ENCODE data around the gene AOPEP. TPM values are rescaled to one million over a fixed set of nuclear protein-coding genes. Genes with fewer than 3 reads are reported as not detected.

The AOPEP gene
- total and polyA plus RNA-seq, 4 donors = 29.0 to 121 (median 60.0) TPM

DNA sequence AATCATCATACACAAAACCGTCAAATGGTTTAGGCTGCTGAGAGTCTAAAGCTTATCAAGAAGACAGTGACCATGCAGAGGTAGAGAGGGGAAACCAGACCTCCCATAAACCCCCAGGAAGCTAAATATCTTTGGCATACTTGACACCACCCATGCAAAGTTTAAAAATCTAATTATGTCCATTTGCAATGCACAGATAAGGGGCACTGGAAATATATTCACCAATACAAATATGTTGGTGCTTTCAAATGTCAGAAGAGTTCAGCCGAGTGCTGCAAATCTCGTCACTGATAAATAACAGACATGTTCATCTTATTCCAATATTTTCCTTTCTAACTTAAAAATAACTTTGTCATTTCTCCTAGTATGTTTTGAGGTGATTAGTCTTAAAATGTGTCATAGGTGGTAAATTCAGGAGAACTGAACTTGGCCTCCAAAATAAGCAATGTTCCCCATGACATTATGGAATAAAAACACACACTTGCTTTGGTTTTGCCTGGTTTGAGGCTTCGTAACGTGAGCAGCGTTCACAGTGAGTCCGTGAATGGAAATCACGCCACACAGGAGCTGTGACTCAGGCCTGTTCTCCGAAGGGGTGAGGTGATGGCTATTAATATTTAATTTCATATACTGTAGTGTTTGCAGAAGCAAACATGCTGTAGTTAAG is 182.2 kb downstream of the AOPEP start:
- TF ChIP-seq, protein P1, sequence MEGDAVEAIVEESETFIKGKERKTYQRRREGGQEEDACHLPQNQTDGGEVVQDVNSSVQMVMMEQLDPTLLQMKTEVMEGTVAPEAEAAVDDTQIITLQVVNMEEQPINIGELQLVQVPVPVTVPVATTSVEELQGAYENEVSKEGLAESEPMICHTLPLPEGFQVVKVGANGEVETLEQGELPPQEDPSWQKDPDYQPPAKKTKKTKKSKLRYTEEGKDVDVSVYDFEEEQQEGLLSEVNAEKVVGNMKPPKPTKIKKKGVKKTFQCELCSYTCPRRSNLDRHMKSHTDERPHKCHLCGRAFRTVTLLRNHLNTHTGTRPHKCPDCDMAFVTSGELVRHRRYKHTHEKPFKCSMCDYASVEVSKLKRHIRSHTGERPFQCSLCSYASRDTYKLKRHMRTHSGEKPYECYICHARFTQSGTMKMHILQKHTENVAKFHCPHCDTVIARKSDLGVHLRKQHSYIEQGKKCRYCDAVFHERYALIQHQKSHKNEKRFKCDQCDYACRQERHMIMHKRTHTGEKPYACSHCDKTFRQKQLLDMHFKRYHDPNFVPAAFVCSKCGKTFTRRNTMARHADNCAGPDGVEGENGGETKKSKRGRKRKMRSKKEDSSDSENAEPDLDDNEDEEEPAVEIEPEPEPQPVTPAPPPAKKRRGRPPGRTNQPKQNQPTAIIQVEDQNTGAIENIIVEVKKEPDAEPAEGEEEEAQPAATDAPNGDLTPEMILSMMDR (IDR thresholded peaks at IDR 0.05; ENCODE audit: control extremely low read depth, extremely low read depth) = no peak
- peak in 1 of 3 donors; percentile 74 for DNase-seq
- 68 to 78% methylated on average over 9 of the region's 9 CpGs for whole genome bisulfite sequencing, 2 donors
- Histone ChIP-seq H3K9ac (ENCODE audit: insufficient read depth in 1 of 2, low read length in 2 of 2) (peak overlapping the region in 1 of 2 donors; percentile 4), H3K27me3 (ENCODE audit: control insufficient read depth in 3 of 3, insufficient read depth in 3 of 3, low read length in 2 of 3) (no peaks in the 10 kb centered on the region), H3K27ac (ENCODE audit: low read depth in 1 of 2, low read length in 1 of 2) (peak overlapping the region in 1 of 2 donors; percentile 88), H3K4me3 (no peak overlapping the region), H3K4me1 (ENCODE audit: control insufficient read depth in 5 of 5, insufficient read depth in 5 of 5, low read length in 5 of 5) (peaks cover 7 to 45% (median 11%) of the 10 kb centered on the region in 5 donors), H3K36me3 (ENCODE audit: control insufficient read depth in 4 of 4, insufficient read depth in 4 of 4, low read length in 4 of 4) (no peaks in the 10 kb centered on the region), H3K9me3 (ENCODE audit: control insufficient read depth in 4 of 4, insufficient read depth in 3 of 4, low read length in 3 of 4) (no peaks in the 10 kb centered on the region)
- ATAC-seq (ENCODE audit: insufficient read depth, low FRiP score) = peak; percentile 56

DNA sequence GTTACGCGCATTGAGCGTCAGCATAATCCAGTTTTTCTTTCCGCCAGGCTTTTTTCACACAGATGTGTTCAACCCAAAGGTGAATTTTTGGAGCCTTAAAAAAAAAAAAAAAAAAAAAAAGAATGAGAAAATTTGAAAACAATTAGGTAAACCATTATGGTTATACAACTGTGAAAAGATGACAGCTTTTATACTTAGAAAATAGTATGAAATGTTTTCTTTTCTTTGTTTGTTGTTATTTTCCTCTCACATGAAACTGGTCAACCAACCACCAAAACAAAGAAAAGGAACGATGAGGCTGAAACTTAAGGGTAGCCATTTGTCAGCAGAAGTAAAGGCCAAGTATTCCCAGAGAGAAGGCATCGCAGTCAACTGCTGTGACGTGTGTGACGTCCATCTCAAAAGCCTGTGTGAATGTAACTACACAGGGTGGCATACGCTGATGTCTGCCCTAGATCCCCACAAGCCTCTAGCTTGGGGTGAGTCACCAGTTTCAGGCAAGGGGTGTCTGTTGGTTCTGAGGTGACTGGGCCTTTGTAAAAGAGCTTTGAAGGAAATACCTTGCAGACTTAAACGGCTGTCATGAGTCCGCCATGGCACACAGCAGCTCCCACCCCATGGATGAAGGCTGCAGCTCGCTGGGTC is 182.9 kb downstream of the AOPEP start:
- ATAC-seq (ENCODE audit: insufficient read depth, low FRiP score) (peak; percentile 38), DNase-seq (no peak)
- peak overlapping the region in 1 of 2 donors; percentile 59 for H3K27ac ChIP-seq (ENCODE audit: low read depth in 1 of 2, low read length in 1 of 2)
- peaks cover 7 to 50% (median 11%) of the 10 kb centered on the region in 5 donors for H3K4me1 ChIP-seq (ENCODE audit: control insufficient read depth in 5 of 5, insufficient read depth in 5 of 5, low read length in 5 of 5)
- no peaks in the 10 kb centered on the region for H3K27me3 ChIP-seq (ENCODE audit: control insufficient read depth in 3 of 3, insufficient read depth in 3 of 3, low read length in 2 of 3)
- WGBS, 2 donors = 67 to 90% methylated on average over 12 of the region's 12 CpGs
- TF ChIP-seq, protein P1 (IDR thresholded peaks at IDR 0.05; ENCODE audit: control extremely low read depth, extremely low read depth) = no peak
- H3K9ac ChIP-seq (ENCODE audit: insufficient read depth in 1 of 2, low read length in 2 of 2) = peak overlapping the region in 1 of 2 donors; percentile 51
- no peaks in the 10 kb centered on the region for H3K9me3 ChIP-seq (ENCODE audit: control insufficient read depth in 4 of 4, insufficient read depth in 3 of 4, low read length in 3 of 4)
- H3K4me3 ChIP-seq = no peak overlapping the region
- H3K36me3 ChIP-seq (ENCODE audit: control insufficient read depth in 4 of 4, insufficient read depth in 4 of 4, low read length in 4 of 4) = no peaks in the 10 kb centered on the region

DNA sequence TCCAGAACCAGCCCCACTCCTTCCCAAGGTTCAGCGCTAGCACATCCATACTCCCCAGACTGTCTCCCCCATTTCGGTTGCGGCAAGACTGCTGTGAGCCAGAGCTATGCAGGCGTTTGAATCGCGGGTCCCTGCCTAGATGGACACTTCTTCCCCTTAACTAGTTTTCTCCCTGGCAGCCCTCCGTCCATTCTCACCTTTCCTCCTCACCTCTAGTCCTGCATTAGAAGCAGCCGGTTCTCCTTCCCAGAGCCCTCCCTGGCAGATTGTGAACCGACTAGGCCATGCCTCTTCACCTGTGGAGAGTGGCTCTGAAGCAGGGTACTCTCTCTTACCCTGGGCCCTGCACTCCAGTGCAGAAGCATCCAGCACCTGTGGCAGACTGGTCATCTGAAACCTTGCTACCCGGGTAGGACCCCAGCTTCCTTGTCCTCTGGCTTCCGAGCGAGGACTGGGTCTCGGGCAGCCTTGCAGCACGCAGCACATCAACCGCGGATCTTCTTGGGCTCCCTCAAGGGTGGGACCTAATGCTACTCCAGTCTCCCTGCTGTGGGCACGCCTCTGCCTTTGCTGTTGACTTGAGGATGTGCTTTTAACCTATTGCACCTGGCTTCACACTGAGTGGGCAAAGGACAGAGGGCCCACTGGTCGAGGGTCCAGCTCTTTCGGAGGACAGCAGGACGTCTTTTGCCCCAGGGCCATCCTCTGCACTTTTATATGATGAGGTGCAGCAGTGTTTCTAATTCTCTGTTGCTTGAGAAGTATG is 183.6 kb downstream of the AOPEP start:
- H3K9me3 ChIP-seq (ENCODE audit: control insufficient read depth in 4 of 4, insufficient read depth in 3 of 4, low read length in 3 of 4) = no peaks in the 10 kb centered on the region
- peak overlapping the region in 1 of 2 donors; percentile 59 for H3K27ac ChIP-seq (ENCODE audit: low read depth in 1 of 2, low read length in 1 of 2)
- ATAC-seq (ENCODE audit: insufficient read depth, low FRiP score) = no peak
- H3K27me3 ChIP-seq (ENCODE audit: control insufficient read depth in 3 of 3, insufficient read depth in 3 of 3, low read length in 2 of 3) = no peaks in the 10 kb centered on the region
- H3K4me1 ChIP-seq (ENCODE audit: control insufficient read depth in 5 of 5, insufficient read depth in 5 of 5, low read length in 5 of 5) = peaks cover 7 to 51% (median 11%) of the 10 kb centered on the region in 5 donors
- H3K9ac ChIP-seq (ENCODE audit: insufficient read depth in 1 of 2, low read length in 2 of 2) = no peak overlapping the region
- no peaks in the 10 kb centered on the region for H3K36me3 ChIP-seq (ENCODE audit: control insufficient read depth in 4 of 4, insufficient read depth in 4 of 4, low read length in 4 of 4)
- H3K4me3 ChIP-seq = no peak overlapping the region
- DNase-seq = no peak
- TF ChIP-seq, protein P1 (IDR thresholded peaks at IDR 0.05; ENCODE audit: control extremely low read depth, extremely low read depth) = no peak
- 90 to 93% methylated on average over 20 of the region's 20 CpGs for WGBS, 2 donors
